ENCODE results near the gene TFDP2.

TFDP2 gene

GRCh38 chr3:142072816-142073215 lies 76.5 kb downstream of the TFDP2 start:
- DNase-seq, result no peak

GRCh38 chr3:142065932-142066331 lies 83.4 kb downstream of the TFDP2 start:
- no peak for DNase-seq

- DNase-seq, result no peak
Measured at GRCh38 chr3:142065344-142065743, 84.0 kb downstream of the TFDP2 start.

- no peak for DNase-seq
Measured at GRCh38 chr3:142064454-142064853, 84.9 kb downstream of the TFDP2 start.

GRCh38 chr3:142057331-142057725 lies 92.0 kb downstream of the TFDP2 start:
- no peak for DNase-seq

GRCh38 chr3:142056656-142057330 lies 92.6 kb downstream of the TFDP2 start:
- DNase-seq, result no peak

GRCh38 chr3:142053835-142054234 lies 95.5 kb downstream of the TFDP2 start:
- no peak for DNase-seq

- no peak for DNase-seq
Measured at GRCh38 chr3:142053244-142053643, 96.1 kb downstream of the TFDP2 start.

- DNase-seq, result no peak
Measured at GRCh38 chr3:142051351-142051750, 98.0 kb downstream of the TFDP2 start.

- no peak for DNase-seq
Measured at GRCh38 chr3:142047021-142047369, 102.3 kb downstream of the TFDP2 start.

GRCh38 chr3:142046320-142047020 lies 102.9 kb downstream of the TFDP2 start:
- DNase-seq, result no peak

- DNase-seq, result no peak
Measured at GRCh38 chr3:142040941-142041491, 108.3 kb downstream of the TFDP2 start.

- DNase-seq, result no peak
Measured at GRCh38 chr3:142035308-142035922, 113.9 kb downstream of the TFDP2 start.

- DNase-seq, result no peak
Measured at GRCh38 chr3:142033292-142033691, 116.1 kb downstream of the TFDP2 start.

GRCh38 chr3:142031575-142031974 lies 117.8 kb downstream of the TFDP2 start:
- no peak for DNase-seq

- DNase-seq, result no peak
Measured at GRCh38 chr3:142029791-142030190, 119.6 kb downstream of the TFDP2 start.

- no peak for DNase-seq
Measured at GRCh38 chr3:142029052-142029642, 120.2 kb downstream of the TFDP2 start.

- peak; percentile 3 for DNase-seq
Measured at GRCh38 chr3:142028243-142028777, 121.0 kb downstream of the TFDP2 start.

- peak; percentile 36 for DNase-seq
Measured at GRCh38 chr3:142027735-142028134, 121.6 kb downstream of the TFDP2 start.

- no peak for DNase-seq
Measured at GRCh38 chr3:142027300-142027699, 122.0 kb downstream of the TFDP2 start.

GRCh38 chr3:142026333-142026732 lies 123.0 kb downstream of the TFDP2 start:
- DNase-seq, result no peak

GRCh38 chr3:142022381-142022780 lies 127.0 kb downstream of the TFDP2 start:
- DNase-seq, result no peak

- no peak for DNase-seq
Measured at GRCh38 chr3:142021127-142021526, 128.2 kb downstream of the TFDP2 start.

All from NCI-H345 (cell line).